HCT116 (cell line): Measurements from ENCODE around the gene OPRL1.

Experiments
- CTCF ChIP-seq, 3 experiments: fragments of 200-600 bp in 1 of 3; sonication (generic) in 1 of 3; IDR thresholded peaks in 2 of 3; conservative IDR thresholded peaks in 1 of 3; 2 replicates each; pipeline ENCODE4 v1.5.1; 2012 to 2017; ENCODE audit warnings: low read depth in 2 of 3, low read length in 2 of 3, antibody characterized with exemption in 1 of 3, borderline replicate concordance in 1 of 3, control low read depth in 1 of 3, mild to moderate bottlenecking in 1 of 3, mixed read lengths in 1 of 3, mixed run types in 1 of 3, moderate library complexity in 1 of 3; ENCODE audit not compliant: insufficient read depth in 1 of 3
- POLR2A ChIP-seq: IDR thresholded peaks from 2 replicates; pipeline ENCODE4 v1.7.0; 2011; ENCODE audit warnings: borderline replicate concordance; ENCODE audit not compliant: insufficient read depth, insufficient read length; ENCODE audit errors: extremely low read depth
- SIN3A ChIP-seq: IDR thresholded peaks from 2 replicates; pipeline ENCODE4 v1.6.1; 2012; ENCODE audit warnings: low read depth
- ZFX ChIP-seq: fragments of 450-650 bp; IDR thresholded peaks from 2 replicates; pipeline ENCODE4 v1.6.1; 2017
- ZNF274 ChIP-seq: fragments of 200-500 bp; sonication (Bioruptor generic); IDR thresholded peaks from 2 replicates; pipeline ENCODE4 v1.6.1; 2014; ENCODE audit warnings: mild to moderate bottlenecking, low read depth, low read length, inconsistent platforms

GRCh38 chr20:64035066-64035932 is 44.6 kb upstream of the OPRL1 start:
- no peak for TF ChIP-seq CTCF (IDR thresholded peaks at IDR 0.05 in 2 of 3, conservative IDR thresholded peaks at IDR 0.05 in 1 of 3; ENCODE audit: borderline replicate concordance in 1 of 3, insufficient read depth in 1 of 3, low read depth in 2 of 3, low read length in 2 of 3)
- no peak for TF ChIP-seq ZNF274
- no peak for TF ChIP-seq ZFX
- no peak for TF ChIP-seq SIN3A
- TF ChIP-seq POLR2A = no peak
